Activated T-cell treated with anti-CD3 and anti-CD28 coated beads, Interleukin-2, amount 50 U/mL, for 4 hours (primary cell): Measurements from ENCODE around the gene DMPK. TPM values are rescaled to one million over a fixed set of nuclear protein-coding genes. Genes with fewer than 3 reads are reported as not detected.

Source experiments
- ATAC-seq, 2 donors: fragments of 200-7000 bp; cut with Tn5 transposase; one replicate each; pipeline ENCODE4 v1.10.0; 2021
- DNase-seq: peaks from one replicate; pipeline ENCODE4 v3.0.0-alpha.2; 2020
- H3K27me3 Mint-ChIP-seq: one replicate; pipeline ENCODE4 v1.8.0; 2021; ENCODE audit warnings: low read depth, mixed read lengths
- H3K36me3 Mint-ChIP-seq: one replicate; pipeline ENCODE4 v1.8.0; 2022; ENCODE audit warnings: mixed read lengths; ENCODE audit not compliant: insufficient read depth
- H3K4me1 Mint-ChIP-seq: one replicate; pipeline ENCODE4 v1.8.0; 2021; ENCODE audit warnings: low read depth, mixed read lengths
- H3K4me3 Mint-ChIP-seq: one replicate; pipeline ENCODE4 v1.8.0; 2021; ENCODE audit warnings: mild to moderate bottlenecking, moderate library complexity, mixed read lengths
- H3K9me3 Mint-ChIP-seq: one replicate; pipeline ENCODE4 v1.8.0; 2021; ENCODE audit warnings: mixed read lengths
- total RNA-seq, 3 donors: library from RNA; stranded (reverse); gene quantifications; one replicate each; pipeline ENCODE4 v1.2.1, GENCODE V29; 2021

DMPK gene
- total RNA-seq, 3 donors from 2014 or later: 19.9 to 22.6 (median 21.1) TPM

GRCh38 chr19:45819769-45820168, 37.5 kb upstream of the DMPK start:
- Mint-ChIP-seq H3K4me1 (peaks cover 5% of the 10 kb centered on the region), H3K9me3 (no peaks in the 10 kb centered on the region), H3K36me3 (peaks cover 14% of the 10 kb centered on the region), H3K27me3 (no peaks in the 10 kb centered on the region), H3K4me3 (no peak overlapping the region)
- no peak for DNase-seq
- ATAC-seq: no peak

- Mint-ChIP-seq H3K36me3 (peaks cover 6% of the 10 kb centered on the region), H3K9me3 (no peaks in the 10 kb centered on the region), H3K4me1 (peaks cover 5% of the 10 kb centered on the region), H3K27me3 (peaks cover 3% of the 10 kb centered on the region), H3K4me3 (no peak overlapping the region)
- DNase-seq (no peak), ATAC-seq (no peak)
These were observed 35.5 kb upstream of the DMPK start for GRCh38 chr19:45817725-45818301.

- DNase-seq: peak; percentile 97
- H3K27me3 Mint-ChIP-seq: peaks cover 3% of the 10 kb centered on the region
- H3K4me1 Mint-ChIP-seq: peaks cover 5% of the 10 kb centered on the region
- H3K4me3 Mint-ChIP-seq: no peak overlapping the region
- no peaks in the 10 kb centered on the region for H3K9me3 Mint-ChIP-seq
- H3K36me3 Mint-ChIP-seq: peaks cover 6% of the 10 kb centered on the region
- peak; percentile 95 to 97 for ATAC-seq
These were observed 34.9 kb upstream of the DMPK start for GRCh38 chr19:45817010-45817724.

DNA sequence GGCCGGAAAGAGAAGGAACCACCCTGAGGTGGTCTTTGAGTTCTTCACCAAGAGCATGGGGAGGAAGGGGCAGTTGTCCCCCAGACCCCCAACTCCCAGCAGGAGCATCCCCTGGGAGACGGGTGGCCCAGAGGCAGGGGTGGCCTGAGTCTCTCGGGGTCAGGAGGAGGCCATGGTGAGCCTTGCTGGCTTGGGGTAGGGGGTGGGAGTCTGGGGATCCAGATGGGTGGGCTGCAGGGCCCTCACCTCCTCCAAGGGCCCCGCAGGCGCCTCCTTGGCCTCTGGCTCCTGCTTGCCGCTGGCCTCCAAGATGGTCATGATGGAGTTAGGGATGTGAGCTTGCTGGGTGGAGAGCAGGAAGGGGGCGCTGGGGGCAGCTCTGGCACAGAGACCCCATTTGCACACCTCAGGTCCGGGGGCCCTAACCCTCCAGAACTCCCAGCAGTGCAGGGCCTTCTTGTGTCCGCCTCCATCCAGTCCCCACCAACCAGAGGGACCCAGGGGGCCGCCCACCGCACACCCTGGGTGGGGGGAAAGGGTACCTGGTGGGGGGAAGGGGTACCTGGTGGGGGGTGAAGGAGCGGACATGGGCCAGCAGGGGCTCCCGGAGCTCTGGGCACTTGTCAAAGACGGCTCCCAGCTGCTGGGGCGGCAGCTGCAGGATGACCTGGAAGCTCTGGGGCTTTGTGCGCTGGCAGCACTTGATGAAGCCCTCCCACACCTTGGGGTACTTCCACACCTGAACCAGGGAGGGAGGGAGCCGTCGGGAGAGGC, 34.1 kb upstream of the DMPK start:
- Mint-ChIP-seq H3K36me3 (peaks cover 6% of the 10 kb centered on the region), H3K27me3 (peaks cover 3% of the 10 kb centered on the region), H3K9me3 (no peaks in the 10 kb centered on the region), H3K4me3 (no peak overlapping the region), H3K4me1 (peaks cover 5% of the 10 kb centered on the region)
- ATAC-seq (no peak), DNase-seq (no peak)

DNA sequence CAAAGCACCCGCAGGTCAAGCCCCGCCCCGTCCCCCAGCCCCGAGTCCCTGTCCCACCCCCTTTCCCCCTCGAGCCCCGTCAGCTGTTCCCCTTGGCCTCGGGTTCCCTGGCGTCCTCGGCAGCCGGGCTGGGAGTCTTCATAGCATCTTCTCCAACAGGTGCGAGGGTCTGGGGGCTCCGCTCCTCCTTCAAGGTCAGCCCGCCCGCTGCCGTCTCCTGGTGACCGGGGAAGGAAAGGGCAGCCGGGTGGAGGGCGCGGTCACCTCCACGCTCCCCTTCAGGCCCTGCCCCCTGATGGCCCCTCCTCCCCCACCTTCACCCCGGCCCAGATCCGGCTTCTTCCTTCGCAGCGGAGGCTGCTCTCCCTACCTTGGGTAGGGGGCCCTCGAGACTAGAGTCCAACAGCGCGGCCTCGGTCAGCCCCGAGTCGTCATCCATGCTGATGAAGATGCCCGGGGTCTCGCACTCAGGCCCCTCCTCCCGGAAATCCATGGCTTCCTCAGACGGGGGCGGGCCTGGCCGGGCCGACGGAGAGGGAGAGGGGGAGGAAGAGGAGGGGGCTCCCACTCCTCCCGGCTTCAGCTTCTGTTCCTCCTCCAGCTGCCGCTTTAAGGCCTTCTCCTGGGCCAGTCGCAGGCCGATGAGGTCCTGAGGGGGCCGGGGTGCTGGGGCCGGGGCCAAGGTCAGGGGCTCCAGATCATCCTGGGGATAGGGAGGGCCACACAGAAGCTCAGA, 33.4 kb upstream of the DMPK start:
- Mint-ChIP-seq H3K36me3 (peaks cover 6% of the 10 kb centered on the region), H3K4me1 (peaks cover 5% of the 10 kb centered on the region), H3K9me3 (no peaks in the 10 kb centered on the region), H3K4me3 (no peak overlapping the region), H3K27me3 (peaks cover 3% of the 10 kb centered on the region)
- DNase-seq: no peak
- no peak for ATAC-seq

DNA sequence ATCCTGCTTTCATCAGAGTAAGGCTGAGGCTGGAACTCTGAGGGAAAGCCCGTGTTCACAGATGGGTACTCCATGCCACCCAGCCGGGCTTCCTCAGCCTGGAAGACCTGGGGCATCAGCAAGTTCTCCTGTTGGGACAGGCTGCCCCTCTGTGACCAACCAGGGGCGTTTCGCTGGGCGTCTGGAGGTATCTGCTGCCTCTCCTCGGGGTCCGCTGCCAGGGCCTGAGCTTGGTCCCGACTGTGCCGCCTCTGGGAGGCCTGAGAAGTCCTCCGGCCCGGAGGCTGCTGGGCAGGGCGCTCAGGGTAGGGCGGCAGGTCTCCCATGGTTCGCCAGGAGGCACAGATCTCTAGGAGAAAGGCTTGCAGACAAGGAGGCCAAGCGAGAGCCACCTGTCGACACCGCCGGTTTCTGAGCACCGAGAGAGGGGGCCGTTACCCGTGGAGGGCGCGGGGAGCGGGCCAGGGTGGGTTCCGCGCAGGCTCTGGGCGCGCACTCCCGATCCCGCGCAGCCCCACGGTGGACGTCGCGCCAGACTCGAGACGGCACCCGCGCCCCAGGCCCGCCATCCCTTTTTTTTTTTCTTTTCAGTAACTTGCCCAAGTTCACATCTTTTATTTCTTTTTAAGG, 32.7 kb upstream of the DMPK start, which contains the start of gene RSPH6A:
RSPH6A (minus strand) TSS at position 458 of the 630 bp plus-strand sequence; CDS start at position 326, 132 bp downstream.
- Mint-ChIP-seq H3K27me3 (peaks cover 3% of the 10 kb centered on the region), H3K4me3 (no peak within 1 kb of the TSS), H3K9me3 (no peaks in the 10 kb centered on the region), H3K36me3 (peaks cover 2% of the 10 kb centered on the region), H3K4me1 (peaks cover 5% of the 10 kb centered on the region)
- DNase-seq (no peak), ATAC-seq (no peak)

GRCh38 chr19:45814166-45814780, 32.0 kb upstream of the DMPK start:
- Mint-ChIP-seq H3K4me1 (peaks cover 10% of the 10 kb centered on the region), H3K9me3 (no peaks in the 10 kb centered on the region), H3K27me3 (peaks cover 4% of the 10 kb centered on the region), H3K36me3 (peaks cover 2% of the 10 kb centered on the region), H3K4me3 (no peak overlapping the region)
- ATAC-seq (no peak), DNase-seq (no peak)

- H3K4me3 Mint-ChIP-seq: no peak overlapping the region
These were observed 30.0 kb upstream of the DMPK start for GRCh38 chr19:45812297-45812696.

GRCh38 chr19:45809643-45810159, 27.4 kb upstream of the DMPK start:
- Mint-ChIP-seq H3K4me3 (no peak overlapping the region), H3K4me1 (peaks cover 5% of the 10 kb centered on the region), H3K9me3 (no peaks in the 10 kb centered on the region), H3K36me3 (peaks cover 2% of the 10 kb centered on the region), H3K27me3 (peaks cover 5% of the 10 kb centered on the region)
- peak; percentile 49 to 54 for ATAC-seq
- no peak for DNase-seq

More at GRCh38 chr19:45812297-45812696, 30.0 kb upstream of the DMPK start:
- H3K36me3 Mint-ChIP-seq: peaks cover 2% of the 10 kb centered on the region
- H3K4me1 Mint-ChIP-seq: peaks cover 8% of the 10 kb centered on the region
- no peak for ATAC-seq
- no peaks in the 10 kb centered on the region for H3K9me3 Mint-ChIP-seq
- no peak for DNase-seq
- peaks cover 5% of the 10 kb centered on the region for H3K27me3 Mint-ChIP-seq

DNA sequence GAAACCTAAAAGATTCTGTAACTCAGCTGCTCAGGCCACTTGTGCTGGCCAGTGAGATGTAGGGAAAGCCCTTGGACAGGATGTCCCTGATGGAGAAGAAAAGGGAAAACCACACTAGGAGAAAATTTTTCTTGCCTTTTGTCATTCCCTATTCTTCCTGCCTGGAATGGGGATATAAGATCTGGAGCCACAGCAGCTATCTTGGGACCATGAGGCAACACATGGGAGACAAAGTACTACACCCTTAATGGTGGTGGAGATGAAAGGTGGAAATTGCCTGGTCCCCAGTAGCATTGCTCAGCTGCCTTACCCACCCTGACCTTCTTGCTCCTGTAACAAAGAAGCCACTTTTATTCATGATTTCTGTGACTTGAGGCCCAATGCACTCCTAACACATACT, 23.4 kb upstream of the DMPK start:
- no peak overlapping the region for H3K4me3 Mint-ChIP-seq
- peaks cover 3% of the 10 kb centered on the region for H3K27me3 Mint-ChIP-seq
- peaks cover 5% of the 10 kb centered on the region for H3K4me1 Mint-ChIP-seq
- no peaks in the 10 kb centered on the region for H3K36me3 Mint-ChIP-seq
- H3K9me3 Mint-ChIP-seq: no peaks in the 10 kb centered on the region
- no peak for DNase-seq
- no peak for ATAC-seq

- no peak for ATAC-seq
These were observed 22.6 kb upstream of the DMPK start for GRCh38 chr19:45804959-45805230.

DNA sequence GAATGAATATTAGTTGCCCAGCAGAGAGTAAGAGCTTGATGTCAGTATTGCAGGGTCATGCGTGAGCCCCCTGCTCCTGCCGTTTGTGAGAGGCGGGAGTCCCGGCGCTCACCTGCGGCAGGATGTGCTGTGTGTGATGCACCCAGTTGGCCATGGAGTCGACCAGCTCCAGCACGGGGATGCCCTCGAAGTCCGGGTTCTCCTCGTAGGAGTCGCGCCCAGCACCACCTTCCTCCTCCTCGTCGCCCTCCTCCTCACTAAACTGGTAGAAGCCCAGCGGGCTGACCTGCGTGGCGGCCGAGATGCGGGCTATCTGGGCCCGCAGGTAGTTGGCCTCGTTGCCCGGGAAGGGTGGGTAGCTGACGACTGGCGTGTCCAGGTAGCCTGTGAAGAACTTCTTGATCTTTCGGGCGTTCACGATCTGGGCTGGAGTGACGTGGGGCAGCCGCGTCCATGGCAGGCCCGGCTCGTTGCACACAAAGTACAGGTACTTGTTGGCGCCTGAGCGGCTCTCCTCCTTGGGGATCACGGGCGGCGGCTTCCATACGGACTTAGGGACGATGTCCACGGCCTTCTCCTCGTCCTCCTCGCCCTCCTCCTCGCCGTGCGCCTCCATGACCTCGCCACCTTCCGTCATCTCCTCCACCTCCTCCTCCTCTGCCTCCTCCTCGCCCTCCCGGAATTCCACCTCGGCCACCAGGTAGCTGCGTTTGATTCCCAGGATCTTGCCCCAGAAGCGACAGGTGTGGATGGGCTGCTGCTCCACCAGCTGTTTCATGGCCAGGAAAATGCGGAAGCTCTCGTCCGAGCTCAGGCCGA, 22.1 kb upstream of the DMPK start:
- DNase-seq (no peak), ATAC-seq (no peak)
- Mint-ChIP-seq H3K27me3 (peaks cover 9% of the 10 kb centered on the region), H3K36me3 (no peaks in the 10 kb centered on the region), H3K4me3 (no peak overlapping the region), H3K9me3 (no peaks in the 10 kb centered on the region), H3K4me1 (peaks cover under 1% of the 10 kb centered on the region)

More at GRCh38 chr19:45804959-45805230, 22.6 kb upstream of the DMPK start:
- Mint-ChIP-seq H3K4me3 (no peak overlapping the region), H3K36me3 (no peaks in the 10 kb centered on the region), H3K4me1 (peaks cover 5% of the 10 kb centered on the region), H3K27me3 (peaks cover 7% of the 10 kb centered on the region), H3K9me3 (no peaks in the 10 kb centered on the region)
- no peak for DNase-seq
